ENCODE results near the gene PLK5. TPM values are rescaled to one million over a fixed set of nuclear protein-coding genes. Genes with fewer than 3 reads are reported as not detected.
"Not testable (repeated sequence)": the region's sequence is repeated elsewhere in the genome, so short reads cannot be mapped to it uniquely, and the experiment has no call there.

Gene PLK5
- total RNA-seq, 1 donor from 2014 or later = 0.26 TPM

DNA sequence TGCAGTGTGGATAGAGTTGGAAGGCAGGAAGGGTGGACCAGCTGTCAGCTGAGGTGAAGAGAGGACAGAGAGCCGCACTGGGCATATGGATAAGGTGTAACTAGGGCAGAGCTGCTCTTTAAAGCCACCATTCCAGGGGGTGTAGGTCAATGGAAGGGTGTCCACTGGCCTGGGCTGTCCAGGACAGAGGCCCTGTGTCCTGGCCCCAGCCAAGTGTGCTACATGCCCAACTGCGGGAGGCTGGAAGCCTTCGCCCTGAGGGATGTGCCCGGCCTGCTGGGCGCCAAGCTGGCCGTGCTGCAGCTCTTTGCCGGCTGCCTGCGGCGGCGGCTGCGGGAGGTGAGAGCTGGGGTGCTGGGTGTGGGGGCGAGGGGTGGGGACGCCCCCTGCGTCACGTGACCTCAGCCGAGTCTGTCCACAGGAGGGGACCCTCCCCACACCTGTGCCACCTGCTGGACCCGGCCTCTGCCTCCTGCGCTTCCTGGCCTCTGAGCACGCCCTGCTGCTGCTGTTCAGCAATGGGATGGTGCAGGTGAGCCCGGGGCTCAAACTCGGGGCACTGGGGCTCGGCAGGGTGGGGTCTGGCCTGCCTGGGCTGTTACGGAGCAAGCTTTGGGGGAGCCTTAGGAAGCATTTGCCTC lies 9.8 kb downstream of the PLK5 start:
- H3K27ac Mint-ChIP-seq = no peak overlapping the region
- TF ChIP-seq, protein P1, sequence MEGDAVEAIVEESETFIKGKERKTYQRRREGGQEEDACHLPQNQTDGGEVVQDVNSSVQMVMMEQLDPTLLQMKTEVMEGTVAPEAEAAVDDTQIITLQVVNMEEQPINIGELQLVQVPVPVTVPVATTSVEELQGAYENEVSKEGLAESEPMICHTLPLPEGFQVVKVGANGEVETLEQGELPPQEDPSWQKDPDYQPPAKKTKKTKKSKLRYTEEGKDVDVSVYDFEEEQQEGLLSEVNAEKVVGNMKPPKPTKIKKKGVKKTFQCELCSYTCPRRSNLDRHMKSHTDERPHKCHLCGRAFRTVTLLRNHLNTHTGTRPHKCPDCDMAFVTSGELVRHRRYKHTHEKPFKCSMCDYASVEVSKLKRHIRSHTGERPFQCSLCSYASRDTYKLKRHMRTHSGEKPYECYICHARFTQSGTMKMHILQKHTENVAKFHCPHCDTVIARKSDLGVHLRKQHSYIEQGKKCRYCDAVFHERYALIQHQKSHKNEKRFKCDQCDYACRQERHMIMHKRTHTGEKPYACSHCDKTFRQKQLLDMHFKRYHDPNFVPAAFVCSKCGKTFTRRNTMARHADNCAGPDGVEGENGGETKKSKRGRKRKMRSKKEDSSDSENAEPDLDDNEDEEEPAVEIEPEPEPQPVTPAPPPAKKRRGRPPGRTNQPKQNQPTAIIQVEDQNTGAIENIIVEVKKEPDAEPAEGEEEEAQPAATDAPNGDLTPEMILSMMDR (IDR thresholded peaks at IDR 0.05; ENCODE audit: unreplicated experiment) = no peak
- no peak overlapping the region for H3K4me3 Mint-ChIP-seq (ENCODE audit: low read depth)
- no peaks in the 10 kb centered on the region for H3K9me3 Mint-ChIP-seq (ENCODE audit: low read depth)
- DNase-seq (ENCODE audit: low spot score, unreplicated experiment) = no peak
- no peaks in the 10 kb centered on the region for H3K4me1 Mint-ChIP-seq (ENCODE audit: low read depth)
- no peaks in the 10 kb centered on the region for H3K36me3 Mint-ChIP-seq (ENCODE audit: insufficient read depth)
- peaks cover 8% of the 10 kb centered on the region for H3K27me3 Mint-ChIP-seq

DNA sequence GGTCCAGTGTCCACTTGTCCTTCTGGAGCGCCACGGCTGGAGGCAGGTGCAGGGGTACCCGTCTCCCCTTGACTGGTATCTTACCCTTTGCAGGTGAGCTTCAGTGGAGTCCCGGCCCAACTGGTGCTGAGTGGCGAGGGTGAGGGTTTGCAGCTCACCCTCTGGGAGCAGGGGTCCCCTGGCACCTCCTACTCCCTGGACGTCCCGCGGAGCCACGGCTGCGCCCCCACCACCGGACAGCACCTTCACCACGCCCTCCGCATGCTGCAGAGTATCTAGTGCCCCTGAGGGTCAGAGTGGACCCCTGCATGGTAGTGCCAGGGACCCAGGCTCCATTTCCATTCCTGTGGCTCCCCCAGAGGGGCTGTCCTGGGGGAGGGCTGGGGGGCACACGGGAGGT lies 11.1 kb downstream of the PLK5 start:
- TF ChIP-seq, protein P1 (IDR thresholded peaks at IDR 0.05; ENCODE audit: unreplicated experiment) = no peak
- H3K27ac Mint-ChIP-seq = no peak overlapping the region
- H3K36me3 Mint-ChIP-seq (ENCODE audit: insufficient read depth) = no peaks in the 10 kb centered on the region
- no peaks in the 10 kb centered on the region for H3K9me3 Mint-ChIP-seq (ENCODE audit: low read depth)
- H3K4me1 Mint-ChIP-seq (ENCODE audit: low read depth) = no peaks in the 10 kb centered on the region
- DNase-seq (ENCODE audit: low spot score, unreplicated experiment) = no peak
- H3K27me3 Mint-ChIP-seq = peaks cover 7% of the 10 kb centered on the region
- no peak overlapping the region for H3K4me3 Mint-ChIP-seq (ENCODE audit: low read depth)

DNA sequence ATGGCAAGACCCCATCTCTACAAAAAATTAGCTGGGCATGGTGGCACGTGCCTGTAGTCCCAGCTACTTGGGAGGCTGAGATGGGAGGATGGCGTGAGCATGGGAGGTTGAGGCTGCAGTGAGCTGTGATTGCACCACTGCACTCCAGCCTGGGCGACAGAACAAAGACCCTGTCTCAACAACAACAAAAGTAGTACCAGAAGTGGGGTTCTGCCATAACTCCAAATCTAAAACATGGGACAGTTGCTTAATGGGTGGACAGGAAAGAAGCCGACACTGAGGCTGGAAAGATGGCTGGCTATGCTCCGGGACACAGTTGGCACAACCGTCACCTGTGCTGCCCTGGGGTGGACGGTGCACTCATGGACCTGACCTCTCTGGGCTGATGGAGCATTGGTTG lies 11.8 kb downstream of the PLK5 start:
- not testable (repeated sequence) for DNase-seq (ENCODE audit: low spot score, unreplicated experiment); H3K4me3 Mint-ChIP-seq (ENCODE audit: low read depth); H3K27me3 Mint-ChIP-seq; H3K27ac Mint-ChIP-seq; H3K36me3 Mint-ChIP-seq (ENCODE audit: insufficient read depth); H3K4me1 Mint-ChIP-seq (ENCODE audit: low read depth); H3K9me3 Mint-ChIP-seq (ENCODE audit: low read depth)

DNA sequence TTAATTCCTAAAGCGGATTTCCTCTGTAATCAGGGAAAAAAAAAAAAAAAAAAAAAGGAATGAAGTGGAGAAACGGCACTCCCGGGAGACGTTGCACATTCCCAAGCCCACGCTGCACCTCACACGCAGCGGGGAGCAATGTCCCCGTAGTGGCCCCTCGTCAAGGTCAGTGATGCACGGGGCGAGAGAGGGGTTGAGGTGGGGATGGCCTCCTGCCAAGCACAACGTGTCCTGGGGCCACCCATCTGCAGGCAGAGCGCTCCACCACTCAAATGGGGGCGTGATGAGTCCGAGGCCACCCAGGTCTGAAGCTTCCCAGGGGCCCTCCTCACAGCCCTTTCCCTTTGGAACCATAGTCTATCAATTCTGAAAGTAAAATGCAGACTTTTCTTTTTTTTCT lies 15.1 kb downstream of the PLK5 start:
- Mint-ChIP-seq H3K9me3 (ENCODE audit: low read depth) (no peaks in the 10 kb centered on the region), H3K4me1 (ENCODE audit: low read depth) (no peaks in the 10 kb centered on the region), H3K27me3 (peaks cover 22% of the 10 kb centered on the region), H3K4me3 (ENCODE audit: low read depth) (no peak overlapping the region), H3K27ac (no peak overlapping the region), H3K36me3 (ENCODE audit: insufficient read depth) (no peaks in the 10 kb centered on the region)
- TF ChIP-seq, protein P1 (IDR thresholded peaks at IDR 0.05; ENCODE audit: unreplicated experiment) = no peak
- DNase-seq (ENCODE audit: low spot score, unreplicated experiment) = no peak

DNA sequence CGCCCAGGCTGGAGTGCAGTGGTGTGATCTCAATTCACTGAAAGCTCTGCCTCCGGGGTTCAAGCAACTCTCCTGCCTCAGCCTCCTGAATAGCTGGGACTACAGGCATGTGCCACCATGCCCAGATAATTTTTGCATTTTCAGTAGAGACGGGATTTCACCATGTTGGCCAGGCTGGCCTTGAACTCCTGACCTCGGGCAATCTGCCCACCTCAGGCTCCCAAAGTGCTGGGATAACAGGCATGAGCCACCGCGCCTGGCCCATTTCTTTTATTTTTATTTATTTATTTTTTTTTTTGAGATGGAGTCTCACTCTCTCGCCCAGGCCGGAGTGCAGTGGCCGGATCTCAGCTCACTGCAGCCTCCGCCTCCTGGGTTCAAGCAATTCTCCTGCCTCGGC lies 15.9 kb downstream of the PLK5 start:
- not testable (repeated sequence) for H3K4me1 Mint-ChIP-seq (ENCODE audit: low read depth); H3K36me3 Mint-ChIP-seq (ENCODE audit: insufficient read depth); H3K4me3 Mint-ChIP-seq (ENCODE audit: low read depth); H3K27ac Mint-ChIP-seq; DNase-seq (ENCODE audit: low spot score, unreplicated experiment); H3K9me3 Mint-ChIP-seq (ENCODE audit: low read depth)
- peaks cover 26% of the 10 kb centered on the region for H3K27me3 Mint-ChIP-seq

DNA sequence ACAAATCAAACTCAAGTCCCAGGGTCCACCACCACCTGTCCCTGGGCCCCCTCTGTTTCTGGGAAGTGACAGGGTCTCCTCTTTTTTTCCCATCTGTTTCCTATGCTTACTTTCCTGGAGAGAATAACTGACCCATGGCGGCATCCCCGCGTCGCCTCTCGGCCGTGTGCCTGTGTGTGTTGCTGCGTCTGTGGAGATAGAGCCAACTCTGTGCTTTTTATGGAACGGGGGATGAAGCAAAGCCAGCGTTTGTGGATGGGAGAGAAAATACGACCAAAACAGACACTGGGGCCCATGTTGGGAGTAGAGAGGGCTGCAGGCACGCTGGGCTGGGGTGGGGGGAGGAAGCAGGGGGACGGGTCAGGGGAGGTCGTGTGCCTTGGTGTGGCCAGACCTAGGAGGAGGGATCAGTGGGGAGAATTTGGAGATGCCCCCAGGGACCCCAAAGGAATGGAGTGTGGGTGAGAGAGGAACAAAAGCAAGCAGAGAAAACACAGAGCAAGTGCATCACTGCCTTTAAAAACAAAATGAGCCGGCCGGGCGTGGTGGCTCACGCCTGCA lies 16.6 kb downstream of the PLK5 start:
- H3K9me3 Mint-ChIP-seq (ENCODE audit: low read depth) = no peaks in the 10 kb centered on the region
- peaks cover 26% of the 10 kb centered on the region for H3K27me3 Mint-ChIP-seq
- TF ChIP-seq, protein P1 (IDR thresholded peaks at IDR 0.05; ENCODE audit: unreplicated experiment) = no peak
- DNase-seq (ENCODE audit: low spot score, unreplicated experiment) = no peak
- H3K4me3 Mint-ChIP-seq (ENCODE audit: low read depth) = no peak overlapping the region
- H3K36me3 Mint-ChIP-seq (ENCODE audit: insufficient read depth) = no peaks in the 10 kb centered on the region
- no peak overlapping the region for H3K27ac Mint-ChIP-seq
- no peaks in the 10 kb centered on the region for H3K4me1 Mint-ChIP-seq (ENCODE audit: low read depth)

Data from progenitor cell of endocrine pancreas (in vitro differentiated cells).